ENCODE results near the gene FOXD4L5.
"Not testable (repeated sequence)": the region's sequence is repeated elsewhere in the genome, so short reads cannot be mapped to it uniquely, and the experiment has no call there.

The FOXD4L5 gene

GRCh38 chr9:65285109-65285508 lies at the start of gene FOXD4L5:
Gene FOXD4L5, minus strand, starts transcription at chr9:65285209. Its CDS starts 832 bp downstream, at chr9:65284377.
- DNase-seq = not testable (repeated sequence)

- not testable (repeated sequence) for DNase-seq
These were observed 1.1 kb downstream of the FOXD4L5 start for GRCh38 chr9:65283943-65284342.

- DNase-seq = not testable (repeated sequence)
These were observed 2.0 kb downstream of the FOXD4L5 start for GRCh38 chr9:65282976-65283375.
